Mammary epithelial cell (primary cell): Measurements from ENCODE around the gene CADM2.

Experiments
- CTCF ChIP-seq, 2 donors: IDR thresholded peaks in 1 of 2; conservative IDR thresholded peaks in 1 of 2; 2 replicates each; pipeline ENCODE4 v1.5.1; 2011 to 2012; ENCODE audit warnings: inconsistent platforms in 2 of 2, low read length in 2 of 2, mild to moderate bottlenecking in 2 of 2, control low read depth in 1 of 2, low read depth in 1 of 2; ENCODE audit not compliant: insufficient read depth in 1 of 2; ENCODE audit errors: extremely low read depth in 1 of 2
- EZH2 ChIP-seq: IDR thresholded peaks from 2 replicates; pipeline ENCODE4 v1.6.1; 2012; ENCODE audit warnings: low read length, inconsistent platforms, borderline replicate concordance

DNA sequence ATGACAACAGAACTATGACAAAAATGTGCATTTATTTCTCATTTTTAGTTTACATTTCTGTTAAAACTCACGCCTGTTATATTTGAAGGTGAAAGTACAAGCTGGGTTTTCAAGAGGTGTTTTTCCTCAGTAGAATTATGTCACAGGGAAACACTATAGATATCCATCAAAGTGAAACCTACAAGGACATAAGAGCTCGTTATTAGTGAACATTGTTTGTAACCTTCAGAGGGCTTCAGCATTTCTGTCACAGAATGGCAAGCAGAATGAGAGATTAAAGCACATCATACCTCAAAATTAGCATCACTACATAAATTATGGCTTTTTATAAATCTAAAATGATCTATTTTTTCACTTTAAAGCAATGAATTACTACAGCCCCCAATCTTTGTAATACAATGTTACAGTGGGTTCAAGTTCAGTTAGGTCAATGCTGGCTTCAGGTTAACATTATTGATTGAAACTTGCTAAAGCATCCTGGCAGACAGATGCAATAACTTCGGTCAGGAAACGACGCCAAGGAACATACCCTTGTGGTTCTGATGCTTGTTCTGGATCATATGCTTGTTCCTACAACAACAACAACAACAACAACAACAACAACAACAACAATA, 405.6 kb downstream of the CADM2 start:
- TF ChIP-seq CTCF (conservative IDR thresholded peaks at IDR 0.05 in 1 of 2, IDR thresholded peaks at IDR 0.05 in 1 of 2; ENCODE audit: extremely low read depth in 1 of 2, insufficient read depth in 1 of 2, low read depth in 1 of 2, low read length in 2 of 2), result no peak
- no peak for TF ChIP-seq EZH2
